ENCODE data around the gene FAM171A1.

- TF ChIP-seq, protein P1, sequence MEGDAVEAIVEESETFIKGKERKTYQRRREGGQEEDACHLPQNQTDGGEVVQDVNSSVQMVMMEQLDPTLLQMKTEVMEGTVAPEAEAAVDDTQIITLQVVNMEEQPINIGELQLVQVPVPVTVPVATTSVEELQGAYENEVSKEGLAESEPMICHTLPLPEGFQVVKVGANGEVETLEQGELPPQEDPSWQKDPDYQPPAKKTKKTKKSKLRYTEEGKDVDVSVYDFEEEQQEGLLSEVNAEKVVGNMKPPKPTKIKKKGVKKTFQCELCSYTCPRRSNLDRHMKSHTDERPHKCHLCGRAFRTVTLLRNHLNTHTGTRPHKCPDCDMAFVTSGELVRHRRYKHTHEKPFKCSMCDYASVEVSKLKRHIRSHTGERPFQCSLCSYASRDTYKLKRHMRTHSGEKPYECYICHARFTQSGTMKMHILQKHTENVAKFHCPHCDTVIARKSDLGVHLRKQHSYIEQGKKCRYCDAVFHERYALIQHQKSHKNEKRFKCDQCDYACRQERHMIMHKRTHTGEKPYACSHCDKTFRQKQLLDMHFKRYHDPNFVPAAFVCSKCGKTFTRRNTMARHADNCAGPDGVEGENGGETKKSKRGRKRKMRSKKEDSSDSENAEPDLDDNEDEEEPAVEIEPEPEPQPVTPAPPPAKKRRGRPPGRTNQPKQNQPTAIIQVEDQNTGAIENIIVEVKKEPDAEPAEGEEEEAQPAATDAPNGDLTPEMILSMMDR (IDR thresholded peaks at IDR 0.05) = no peak
- TF ChIP-seq ZFX (IDR thresholded peaks at IDR 0.05; ENCODE audit: borderline replicate concordance) = no peak
Measured at GRCh38 chr10:15188603-15189002, 182.5 kb downstream of the FAM171A1 start.
